SH-SY5Y (cell line): ENCODE data around the gene RNF144B.

ENCODE experiments used
- GATA2 ChIP-seq: IDR thresholded peaks from 2 replicates; pipeline ENCODE4 v1.6.1; 2011; ENCODE audit warnings: mild to moderate bottlenecking, low read depth, low read length
- GATA3 ChIP-seq: IDR thresholded peaks from 2 replicates; pipeline ENCODE4 v1.6.1; 2011; ENCODE audit warnings: low read depth, mild to moderate bottlenecking, low read length, moderate library complexity

DNA sequence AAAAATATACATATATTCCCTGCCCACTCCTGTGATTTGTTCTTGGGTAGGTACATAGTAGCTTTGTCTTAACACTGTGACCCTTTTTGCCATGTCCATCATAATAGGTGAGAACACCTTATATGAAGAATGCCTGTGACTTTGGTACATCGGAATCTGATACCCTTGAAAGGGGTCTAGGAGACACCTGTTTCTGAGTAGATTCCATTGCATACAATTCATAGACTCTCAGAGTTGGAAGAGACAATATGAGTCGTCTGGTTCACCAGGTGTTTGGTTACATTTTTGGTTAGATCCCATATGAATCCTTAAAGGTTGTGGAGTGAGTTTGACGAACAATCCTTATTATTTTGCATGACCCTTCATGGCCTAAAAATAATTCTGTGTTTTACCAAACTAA lies 36.3 kb downstream of the RNF144B start:
- TF ChIP-seq GATA2 (no peak), GATA3 (no peak)
